Uterus (tissue), 2 donors: Measurements from ENCODE around the gene TSPO.

ENCODE experiments used
- POLR2A ChIP-seq, 2 donors: fragments of 450-650 bp; IDR thresholded peaks; one replicate each; pipeline ENCODE4 v1.6.1; 2016; ENCODE audit warnings: antibody characterized with exemption in 2 of 2, mild to moderate bottlenecking in 1 of 2, moderate library complexity in 1 of 2
- TF ChIP-seq, protein P1 (sequence below), 4 experiments: fragments of 200-600 bp in 2 of 4; fragments of 450-650 bp in 2 of 4; sonication (generic) in 2 of 4; IDR thresholded peaks; one replicate each; pipeline ENCODE4 v1.5.1; 2016 to 2019; ENCODE audit warnings: antibody characterized with exemption in 4 of 4, mild to moderate bottlenecking in 2 of 4, moderate library complexity in 1 of 4

DNA sequence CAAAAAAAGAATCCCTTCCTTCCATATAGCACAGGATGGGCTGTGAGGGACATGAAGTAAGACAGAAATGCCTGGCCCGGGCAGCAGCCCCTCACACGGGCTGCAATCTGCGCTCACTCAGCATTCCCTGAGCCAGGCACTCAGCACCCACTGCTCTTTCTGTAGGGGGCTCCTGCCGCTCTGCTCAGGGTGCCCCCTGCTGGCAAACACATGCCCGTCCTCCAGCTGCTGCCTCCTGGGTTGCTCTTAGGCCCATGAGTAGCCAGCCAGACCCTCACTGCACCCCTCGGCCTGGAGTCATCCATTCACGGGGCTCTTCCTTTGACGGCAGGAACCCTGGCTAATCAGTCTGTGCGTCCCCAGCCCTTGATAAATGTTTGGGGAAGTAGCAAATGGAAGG is 15.1 kb upstream of the TSPO start:
- TF ChIP-seq, protein P1, sequence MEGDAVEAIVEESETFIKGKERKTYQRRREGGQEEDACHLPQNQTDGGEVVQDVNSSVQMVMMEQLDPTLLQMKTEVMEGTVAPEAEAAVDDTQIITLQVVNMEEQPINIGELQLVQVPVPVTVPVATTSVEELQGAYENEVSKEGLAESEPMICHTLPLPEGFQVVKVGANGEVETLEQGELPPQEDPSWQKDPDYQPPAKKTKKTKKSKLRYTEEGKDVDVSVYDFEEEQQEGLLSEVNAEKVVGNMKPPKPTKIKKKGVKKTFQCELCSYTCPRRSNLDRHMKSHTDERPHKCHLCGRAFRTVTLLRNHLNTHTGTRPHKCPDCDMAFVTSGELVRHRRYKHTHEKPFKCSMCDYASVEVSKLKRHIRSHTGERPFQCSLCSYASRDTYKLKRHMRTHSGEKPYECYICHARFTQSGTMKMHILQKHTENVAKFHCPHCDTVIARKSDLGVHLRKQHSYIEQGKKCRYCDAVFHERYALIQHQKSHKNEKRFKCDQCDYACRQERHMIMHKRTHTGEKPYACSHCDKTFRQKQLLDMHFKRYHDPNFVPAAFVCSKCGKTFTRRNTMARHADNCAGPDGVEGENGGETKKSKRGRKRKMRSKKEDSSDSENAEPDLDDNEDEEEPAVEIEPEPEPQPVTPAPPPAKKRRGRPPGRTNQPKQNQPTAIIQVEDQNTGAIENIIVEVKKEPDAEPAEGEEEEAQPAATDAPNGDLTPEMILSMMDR (IDR thresholded peaks at IDR 0.05): peak in 2 of 4 experiments; percentile 23 to 49
- TF ChIP-seq POLR2A (IDR thresholded peaks at IDR 0.05): no peak
